ENCODE results near the gene GNG2.

GNG2 gene

GRCh38 chr14:51849097-51849496 lies 11.3 kb upstream of the GNG2 start:
- TF ChIP-seq, protein P1, sequence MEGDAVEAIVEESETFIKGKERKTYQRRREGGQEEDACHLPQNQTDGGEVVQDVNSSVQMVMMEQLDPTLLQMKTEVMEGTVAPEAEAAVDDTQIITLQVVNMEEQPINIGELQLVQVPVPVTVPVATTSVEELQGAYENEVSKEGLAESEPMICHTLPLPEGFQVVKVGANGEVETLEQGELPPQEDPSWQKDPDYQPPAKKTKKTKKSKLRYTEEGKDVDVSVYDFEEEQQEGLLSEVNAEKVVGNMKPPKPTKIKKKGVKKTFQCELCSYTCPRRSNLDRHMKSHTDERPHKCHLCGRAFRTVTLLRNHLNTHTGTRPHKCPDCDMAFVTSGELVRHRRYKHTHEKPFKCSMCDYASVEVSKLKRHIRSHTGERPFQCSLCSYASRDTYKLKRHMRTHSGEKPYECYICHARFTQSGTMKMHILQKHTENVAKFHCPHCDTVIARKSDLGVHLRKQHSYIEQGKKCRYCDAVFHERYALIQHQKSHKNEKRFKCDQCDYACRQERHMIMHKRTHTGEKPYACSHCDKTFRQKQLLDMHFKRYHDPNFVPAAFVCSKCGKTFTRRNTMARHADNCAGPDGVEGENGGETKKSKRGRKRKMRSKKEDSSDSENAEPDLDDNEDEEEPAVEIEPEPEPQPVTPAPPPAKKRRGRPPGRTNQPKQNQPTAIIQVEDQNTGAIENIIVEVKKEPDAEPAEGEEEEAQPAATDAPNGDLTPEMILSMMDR (IDR thresholded peaks at IDR 0.05; ENCODE audit: low read depth, low read length, missing control alignments), result no peak
- H3K4me3 ChIP-seq (replicated peaks; ENCODE audit: low read depth, low read length), result no peak overlapping the region
- DNase-seq (ENCODE audit: extremely low read depth, low read depth), result no peak

- TF ChIP-seq, protein P1 (IDR thresholded peaks at IDR 0.05; ENCODE audit: low read depth, low read length, missing control alignments), result no peak
- no peak for DNase-seq (ENCODE audit: extremely low read depth, low read depth)
- H3K4me3 ChIP-seq (replicated peaks; ENCODE audit: low read depth, low read length), result no peak overlapping the region
Observed at GRCh38 chr14:51850651-51851050, 9.8 kb upstream of the GNG2 start.

GRCh38 chr14:51852541-51852940 lies 7.9 kb upstream of the GNG2 start:
- TF ChIP-seq, protein P1 (IDR thresholded peaks at IDR 0.05; ENCODE audit: low read depth, low read length, missing control alignments), result no peak
- H3K4me3 ChIP-seq (replicated peaks; ENCODE audit: low read depth, low read length), result no peak overlapping the region
- no peak for DNase-seq (ENCODE audit: extremely low read depth, low read depth)

GRCh38 chr14:51855234-51855633 lies 5.2 kb upstream of the GNG2 start:
- DNase-seq (ENCODE audit: extremely low read depth, low read depth), result no peak
- H3K4me3 ChIP-seq (replicated peaks; ENCODE audit: low read depth, low read length), result no peak overlapping the region

GRCh38 chr14:51856792-51857296 lies 3.6 kb upstream of the GNG2 start:
- DNase-seq (ENCODE audit: extremely low read depth, low read depth), result no peak
- TF ChIP-seq, protein P1 (IDR thresholded peaks at IDR 0.05; ENCODE audit: low read depth, low read length, missing control alignments), result no peak
- no peak overlapping the region for H3K4me3 ChIP-seq (replicated peaks; ENCODE audit: low read depth, low read length)

More at GRCh38 chr14:51855234-51855633, 5.2 kb upstream of the GNG2 start:
- TF ChIP-seq, protein P1 (IDR thresholded peaks at IDR 0.05; ENCODE audit: low read depth, low read length, missing control alignments), result no peak

DNA sequence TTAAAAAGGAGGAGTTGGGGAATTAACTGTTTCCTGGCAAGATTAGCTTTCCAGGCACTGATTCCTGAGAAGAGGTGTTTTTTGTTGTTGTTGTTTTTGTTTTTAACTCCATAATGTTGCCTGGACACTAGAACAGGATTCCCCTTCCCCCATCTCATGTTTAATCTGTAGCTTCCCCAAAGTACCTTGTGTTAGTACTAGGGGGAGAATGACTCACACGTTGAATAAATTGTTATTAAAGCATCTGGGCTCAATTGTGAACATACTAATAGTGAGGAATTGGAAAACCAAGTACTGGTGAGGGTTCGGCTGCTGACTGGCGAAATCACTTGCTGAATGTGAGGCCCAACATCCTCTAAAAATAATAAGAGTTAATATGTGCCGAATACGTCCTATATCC lies 1.3 kb upstream of the GNG2 start:
- H3K4me3 ChIP-seq (replicated peaks; ENCODE audit: low read depth, low read length), result no peak overlapping the region
- TF ChIP-seq, protein P1 (IDR thresholded peaks at IDR 0.05; ENCODE audit: low read depth, low read length, missing control alignments), result no peak
- peak; percentile 55 for DNase-seq (ENCODE audit: extremely low read depth, low read depth)
